ENCODE measurements around the gene RGS3.

The RGS3 gene

GRCh38 chr9:113558632-113559502 is 95.3 kb downstream of the RGS3 start:
- no peak for FAIRE-seq

GRCh38 chr9:113559834-113560800 is 96.6 kb downstream of the RGS3 start:
- FAIRE-seq: no peak

GRCh38 chr9:113562653-113563381 is 99.3 kb downstream of the RGS3 start:
- no peak for FAIRE-seq

GRCh38 chr9:113563826-113564497 is 100.4 kb downstream of the RGS3 start:
- FAIRE-seq: no peak

GRCh38 chr9:113564498-113565237 is 101.1 kb downstream of the RGS3 start:
- no peak for FAIRE-seq

GRCh38 chr9:113566016-113566711 is 102.6 kb downstream of the RGS3 start:
- no peak for FAIRE-seq

- FAIRE-seq: no peak
Observed at GRCh38 chr9:113566712-113567071, 103.2 kb downstream of the RGS3 start.

GRCh38 chr9:113567361-113568080 is 104.0 kb downstream of the RGS3 start:
- no peak for FAIRE-seq

- no peak for FAIRE-seq
Observed at GRCh38 chr9:113568081-113568435, 104.5 kb downstream of the RGS3 start.

- no peak for FAIRE-seq
Observed at GRCh38 chr9:113568571-113569321, 105.2 kb downstream of the RGS3 start.

GRCh38 chr9:113569472-113570060 is 106.0 kb downstream of the RGS3 start:
- no peak for FAIRE-seq

- no peak for FAIRE-seq
Observed at GRCh38 chr9:113570106-113570505, 106.6 kb downstream of the RGS3 start.

GRCh38 chr9:113570749-113571711 is 107.5 kb downstream of the RGS3 start:
- peak; percentile 68 for FAIRE-seq

- FAIRE-seq: no peak
Observed at GRCh38 chr9:113572076-113572861, 108.7 kb downstream of the RGS3 start.

GRCh38 chr9:113573046-113573958 is 109.8 kb downstream of the RGS3 start:
- FAIRE-seq: no peak

- no peak for FAIRE-seq
Observed at GRCh38 chr9:113573959-113574352, 110.4 kb downstream of the RGS3 start.

Data from islet of Langerhans (tissue), 1 donor.